OCI-LY1 (cell line): Measurements from ENCODE around the gene MNX1.

Experiments
- EZH2 ChIP-seq: fragments of 200-600 bp; sonication (generic), shearing (Covaris generic); IDR thresholded peaks from 2 replicates; pipeline ENCODE4 v1.8.0; 2017; ENCODE audit warnings: borderline replicate concordance, mixed run types, mild to moderate bottlenecking, antibody characterized with exemption, low read length, moderate library complexity, mixed read lengths
- TF ChIP-seq, protein P1 (sequence below): fragments of 200-600 bp; sonication (generic), shearing (Covaris generic); IDR thresholded peaks from 2 replicates; pipeline ENCODE4 v1.5.1; 2017; ENCODE audit warnings: mild to moderate bottlenecking, antibody characterized with exemption, low read length, moderate library complexity, mixed read lengths

DNA sequence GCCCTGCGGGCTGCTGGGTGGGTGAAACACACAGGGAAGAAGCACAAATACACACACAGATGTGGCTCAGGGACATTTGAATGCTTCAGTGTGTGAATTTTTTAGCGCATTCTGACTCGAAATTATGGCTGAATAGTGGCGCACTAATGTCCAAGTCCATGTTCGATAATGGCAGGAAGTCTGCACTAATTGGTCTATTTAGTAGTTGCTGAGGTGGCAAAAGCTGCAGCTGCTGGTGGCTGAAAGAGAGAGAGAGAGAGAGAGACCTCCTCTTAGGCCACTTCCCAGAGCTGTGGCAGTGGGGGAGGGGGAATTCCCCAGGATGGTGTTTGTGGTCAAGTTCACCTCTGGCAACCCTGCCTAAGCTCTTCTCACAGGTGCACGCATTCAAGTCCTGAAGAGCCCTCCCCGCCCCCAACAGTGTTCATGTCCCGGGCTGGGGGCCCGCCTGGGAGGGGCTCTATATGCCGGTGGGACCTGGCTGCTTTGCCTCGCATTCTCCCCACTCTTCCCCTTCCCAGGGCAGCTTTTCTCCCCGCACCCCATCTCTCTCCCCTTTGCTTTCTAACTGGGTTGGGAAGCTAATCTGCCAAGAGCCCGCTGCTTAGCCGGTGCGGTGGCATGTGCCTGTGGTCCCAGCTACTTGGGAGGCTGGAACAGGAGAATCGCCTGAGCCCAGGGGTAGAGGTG lies 6.0 kb upstream of the MNX1 start:
- TF ChIP-seq, protein P1, sequence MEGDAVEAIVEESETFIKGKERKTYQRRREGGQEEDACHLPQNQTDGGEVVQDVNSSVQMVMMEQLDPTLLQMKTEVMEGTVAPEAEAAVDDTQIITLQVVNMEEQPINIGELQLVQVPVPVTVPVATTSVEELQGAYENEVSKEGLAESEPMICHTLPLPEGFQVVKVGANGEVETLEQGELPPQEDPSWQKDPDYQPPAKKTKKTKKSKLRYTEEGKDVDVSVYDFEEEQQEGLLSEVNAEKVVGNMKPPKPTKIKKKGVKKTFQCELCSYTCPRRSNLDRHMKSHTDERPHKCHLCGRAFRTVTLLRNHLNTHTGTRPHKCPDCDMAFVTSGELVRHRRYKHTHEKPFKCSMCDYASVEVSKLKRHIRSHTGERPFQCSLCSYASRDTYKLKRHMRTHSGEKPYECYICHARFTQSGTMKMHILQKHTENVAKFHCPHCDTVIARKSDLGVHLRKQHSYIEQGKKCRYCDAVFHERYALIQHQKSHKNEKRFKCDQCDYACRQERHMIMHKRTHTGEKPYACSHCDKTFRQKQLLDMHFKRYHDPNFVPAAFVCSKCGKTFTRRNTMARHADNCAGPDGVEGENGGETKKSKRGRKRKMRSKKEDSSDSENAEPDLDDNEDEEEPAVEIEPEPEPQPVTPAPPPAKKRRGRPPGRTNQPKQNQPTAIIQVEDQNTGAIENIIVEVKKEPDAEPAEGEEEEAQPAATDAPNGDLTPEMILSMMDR: no peak
- TF ChIP-seq EZH2: no peak
